Smooth muscle cell (in vitro differentiated cells): ENCODE measurements around the gene SIPA1L3. TPM values are rescaled to one million over a fixed set of nuclear protein-coding genes. Genes with fewer than 3 reads are reported as not detected.

Experiments used
- DNase-seq: peaks from one replicate; lab custom pipeline; 2025; ENCODE audit not compliant: unreplicated experiment; lab: John Stamatoyannopoulos, UW
- H2AFZ ChIP-seq: fragments of 200-600 bp; sonication (generic); 2 replicates; pipeline ENCODE4 v1.6.0; 2016; ENCODE audit warnings: antibody characterized with exemption, low read depth, mild to moderate bottlenecking
- H3F3A ChIP-seq: fragments of 200-600 bp; sonication (generic); 2 replicates; pipeline ENCODE4 v1.6.0; 2017; ENCODE audit warnings: antibody characterized with exemption, low read depth
- H3K27ac ChIP-seq: fragments of 200-600 bp; sonication (generic); 2 replicates; pipeline ENCODE4 v1.5.1; 2016; ENCODE audit warnings: low read depth, mild to moderate bottlenecking
- H3K27me3 ChIP-seq: fragments of 200-600 bp; sonication (generic); 2 replicates; pipeline ENCODE4 v1.6.1; 2016; ENCODE audit warnings: low read depth, mild to moderate bottlenecking
- H3K36me3 ChIP-seq: fragments of 200-600 bp; sonication (generic); 2 replicates; pipeline ENCODE4 v1.5.1; 2016; ENCODE audit warnings: low read depth
- H3K4me1 ChIP-seq: fragments of 200-600 bp; sonication (generic); 2 replicates; pipeline ENCODE4 v1.5.1; 2016; ENCODE audit warnings: low read depth
- H3K4me2 ChIP-seq: fragments of 200-600 bp; sonication (generic); 2 replicates; pipeline ENCODE4 v1.6.0; 2016; ENCODE audit warnings: mild to moderate bottlenecking
- H3K4me3 ChIP-seq: fragments of 200-600 bp; sonication (generic); 2 replicates; pipeline ENCODE4 v1.5.1; 2016; ENCODE audit warnings: mild to moderate bottlenecking
- H3K79me2 ChIP-seq: fragments of 200-600 bp; sonication (generic); 2 replicates; pipeline ENCODE4 v1.6.0; 2016; ENCODE audit warnings: low read depth, mild to moderate bottlenecking
- H3K9ac ChIP-seq: fragments of 200-600 bp; sonication (generic); 2 replicates; pipeline ENCODE4 v1.6.0; 2016; ENCODE audit warnings: low read depth
- H3K9me3 ChIP-seq: fragments of 200-600 bp; sonication (generic); replicated peaks from 2 replicates; pipeline ENCODE4 v1.5.1; 2016; ENCODE audit warnings: low read depth
- H4K20me1 ChIP-seq: fragments of 200-600 bp; sonication (generic); 2 replicates; pipeline ENCODE4 v1.6.0; 2016; ENCODE audit warnings: low read depth
- CTCF ChIP-seq: fragments of 200-600 bp; sonication (generic); IDR thresholded peaks from 2 replicates; pipeline ENCODE4 v1.5.1; 2017; ENCODE audit warnings: borderline replicate concordance, mild to moderate bottlenecking, antibody characterized with exemption; ENCODE audit not compliant: insufficient read depth, poor library complexity, severe bottlenecking
- WGBS: methylation state at CpG from one replicate; pipeline ENCODE4 v1.1.7; 2016; ENCODE audit warnings: low lambda C conversion rate; 5-methylcytosine and 5-hydroxymethylcytosine counted together
- polyA plus RNA-seq: library from polyadenylated mRNA; unstranded; fragments of >200 nt; fragmentation: Nextera tagmentation; extraction: Ambion mirVana; gene quantifications from 2 replicates; pipeline ENCODE4 v1.2.1, GENCODE V29; 2016
- total RNA-seq: library from RNA; depleted of rRNA; stranded (reverse); fragments of >200 nt; gene quantifications from 2 replicates; pipeline ENCODE4 v1.2.3, GENCODE V29; 2014

The SIPA1L3 gene
- total and polyA plus RNA-seq, 2 experiments from 2014 or later = 6.5 to 7.6 TPM

DNA sequence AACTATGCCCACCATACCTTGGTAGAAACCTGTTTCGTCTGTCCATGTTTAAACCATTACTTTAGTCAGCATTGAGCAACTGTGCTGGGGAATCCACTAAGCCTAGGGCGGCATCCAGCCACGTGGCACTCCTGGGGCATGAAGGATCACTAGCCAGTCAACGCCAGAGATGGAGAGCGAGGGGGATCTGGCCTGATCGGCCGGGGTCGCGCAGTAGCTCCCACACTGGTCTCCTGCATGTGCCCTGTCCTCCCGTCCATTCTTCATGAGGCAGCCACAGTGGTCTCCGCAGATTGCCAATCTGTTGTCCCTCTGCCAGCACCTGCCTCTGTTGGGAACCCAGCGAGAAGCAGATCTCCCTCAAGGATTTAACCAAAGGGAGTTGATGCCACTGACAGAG lies 207.6 kb downstream of the SIPA1L3 start:
- Histone ChIP-seq H3K9me3 (no peaks in the 10 kb centered on the region), H3K4me2 (no peak overlapping the region), H3K4me3 (no peak overlapping the region), H3K9ac (no peak overlapping the region), H3F3A (no peaks in the 10 kb centered on the region), H3K27ac (no peak overlapping the region), H2AFZ (no peak overlapping the region), H3K27me3 (no peaks in the 10 kb centered on the region), H3K79me2 (no peaks in the 10 kb centered on the region), H4K20me1 (no peaks in the 10 kb centered on the region), H3K36me3 (peaks cover 6% of the 10 kb centered on the region), H3K4me1 (no peaks in the 10 kb centered on the region)
- WGBS = 97% methylated on average over 12 of the region's 12 CpGs
- no peak for TF ChIP-seq CTCF
- no peak for DNase-seq

DNA sequence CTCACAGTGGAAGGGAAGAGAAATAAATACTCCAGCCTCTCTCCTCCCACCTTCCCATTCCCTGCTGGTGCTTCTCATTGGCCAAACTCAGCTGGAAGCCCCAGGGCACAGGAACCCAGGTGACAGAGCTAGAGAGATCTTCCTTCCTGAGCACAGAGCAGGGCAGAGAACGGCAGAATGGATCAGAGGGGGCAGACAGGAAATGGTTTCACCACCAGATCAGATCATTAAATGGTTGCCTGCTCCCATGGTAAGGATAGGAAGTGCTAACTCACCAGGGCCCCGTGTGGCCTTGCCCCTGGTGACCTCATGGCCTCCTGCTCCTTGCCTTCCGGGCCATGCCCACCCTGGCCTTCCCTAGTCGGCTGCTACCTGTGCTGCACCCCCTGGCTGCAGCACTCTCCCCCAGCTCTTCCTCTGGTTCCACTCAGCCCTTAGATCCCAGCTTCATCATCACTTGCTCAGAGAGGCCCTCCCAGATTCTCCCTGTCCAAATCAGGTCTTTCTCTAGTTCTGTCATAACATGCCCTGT lies 208.3 kb downstream of the SIPA1L3 start:
- WGBS = 67% methylated on average over 4 of the region's 4 CpGs
- Histone ChIP-seq H3K4me3 (no peak overlapping the region), H3K36me3 (peaks cover 12% of the 10 kb centered on the region), H3K9me3 (no peaks in the 10 kb centered on the region), H4K20me1 (no peaks in the 10 kb centered on the region), H3K79me2 (no peaks in the 10 kb centered on the region), H3F3A (no peaks in the 10 kb centered on the region), H3K4me2 (no peak overlapping the region), H3K27ac (no peak overlapping the region), H3K4me1 (no peaks in the 10 kb centered on the region), H3K27me3 (no peaks in the 10 kb centered on the region), H3K9ac (no peak overlapping the region), H2AFZ (no peak overlapping the region)
- TF ChIP-seq CTCF = no peak
- no peak for DNase-seq

DNA sequence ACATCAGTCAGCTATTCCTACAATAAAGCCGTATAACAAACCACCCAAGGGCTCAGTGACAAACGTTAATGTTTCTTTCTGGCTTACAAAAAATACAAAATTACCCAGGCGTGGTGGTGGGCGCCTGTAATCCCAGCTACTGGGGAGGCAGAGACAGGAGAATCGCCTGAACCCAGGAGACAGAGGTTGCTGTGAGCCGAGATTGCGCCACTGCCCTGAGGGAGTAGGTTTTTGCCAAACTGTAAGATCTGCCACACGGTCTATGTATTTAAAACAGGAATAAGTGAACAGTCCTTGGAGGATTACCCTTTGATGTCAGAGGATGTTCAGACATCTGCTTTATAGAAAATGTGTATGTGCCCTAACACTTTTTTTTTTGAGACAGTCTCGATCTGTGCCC lies 211.2 kb downstream of the SIPA1L3 start:
- Histone ChIP-seq H3K27ac (no peak overlapping the region), H3K9ac (no peak overlapping the region), H3F3A (no peaks in the 10 kb centered on the region), H3K4me2 (no peak overlapping the region), H3K27me3 (no peaks in the 10 kb centered on the region), H2AFZ (no peak overlapping the region), H3K9me3 (no peaks in the 10 kb centered on the region), H3K4me1 (no peaks in the 10 kb centered on the region), H3K36me3 (peaks cover 12% of the 10 kb centered on the region), H3K79me2 (no peaks in the 10 kb centered on the region), H4K20me1 (no peaks in the 10 kb centered on the region), H3K4me3 (no peak overlapping the region)
- TF ChIP-seq CTCF = no peak
- DNase-seq = no peak
- 91% methylated on average over 9 of the region's 9 CpGs for WGBS

DNA sequence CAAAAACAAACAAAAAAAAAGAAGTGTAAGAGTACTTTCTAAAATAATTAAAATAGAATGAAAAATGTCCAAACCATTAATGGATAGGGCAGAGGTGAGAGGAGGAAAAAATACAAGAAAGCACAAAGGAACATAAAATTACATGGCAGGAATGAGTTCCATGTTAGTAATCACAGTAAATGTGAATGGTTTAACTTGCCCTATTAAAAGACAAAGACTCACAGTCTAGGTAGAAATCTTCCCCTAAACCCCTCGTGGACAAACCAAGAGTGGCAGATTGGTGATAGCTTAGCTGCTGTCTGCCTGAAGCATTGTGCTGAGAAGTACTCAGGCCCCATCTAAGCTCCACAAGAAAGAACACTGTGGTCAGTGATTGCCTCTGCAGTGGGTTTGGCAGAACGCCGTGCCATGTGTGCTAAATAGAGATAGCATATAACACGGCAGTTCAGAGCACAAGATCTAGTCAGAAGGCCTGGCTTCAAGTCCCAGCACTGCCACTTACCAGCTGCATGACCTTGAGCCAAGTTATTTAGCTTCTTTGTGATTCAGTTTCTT lies 213.5 kb downstream of the SIPA1L3 start:
- H3K4me1 ChIP-seq = no peaks in the 10 kb centered on the region
- peaks cover 12% of the 10 kb centered on the region for H3K36me3 ChIP-seq
- no peaks in the 10 kb centered on the region for H3F3A ChIP-seq
- no peak for DNase-seq
- no peaks in the 10 kb centered on the region for H4K20me1 ChIP-seq
- no peak overlapping the region for H3K9ac ChIP-seq
- H3K9me3 ChIP-seq = no peaks in the 10 kb centered on the region
- H3K79me2 ChIP-seq = no peaks in the 10 kb centered on the region
- 95% methylated on average over 4 of the region's 4 CpGs for WGBS
- no peak for TF ChIP-seq CTCF
- no peaks in the 10 kb centered on the region for H3K27me3 ChIP-seq
- H3K4me3 ChIP-seq = no peak overlapping the region
- H3K27ac ChIP-seq = no peak overlapping the region
- H3K4me2 ChIP-seq = no peak overlapping the region
- H2AFZ ChIP-seq = no peak overlapping the region
